Measurements from ENCODE around the gene ZSCAN31. TPM values are rescaled to one million over a fixed set of nuclear protein-coding genes. Genes with fewer than 3 reads are reported as not detected.

ZSCAN31 gene
- total and polyA plus RNA-seq, 9 of the 15 experiments (the other 6 are each of a cell fraction or from before 2014, with no cell fraction given), result 3.9 to 12.1 (median 7.0) TPM

- peak; percentile 45; the same call in 1 of the 2 replicates for TF ChIP-seq CHAMP1 (IDR thresholded peaks at IDR 0.05)
- TF ChIP-seq LEF1 (IDR thresholded peaks at IDR 0.05), result peak; percentile 48; the same call in 1 of the 2 replicates
- no peak for TF ChIP-seq ZNF133 (CRISPR knock-in tag; IDR thresholded peaks at IDR 0.05)
- no peak for TF ChIP-seq CTCFL (IDR thresholded peaks at IDR 0.05; ENCODE audit: borderline replicate concordance, insufficient read depth, low read depth, low read length, poor library complexity, severe bottlenecking)
- TF ChIP-seq, protein P1, sequence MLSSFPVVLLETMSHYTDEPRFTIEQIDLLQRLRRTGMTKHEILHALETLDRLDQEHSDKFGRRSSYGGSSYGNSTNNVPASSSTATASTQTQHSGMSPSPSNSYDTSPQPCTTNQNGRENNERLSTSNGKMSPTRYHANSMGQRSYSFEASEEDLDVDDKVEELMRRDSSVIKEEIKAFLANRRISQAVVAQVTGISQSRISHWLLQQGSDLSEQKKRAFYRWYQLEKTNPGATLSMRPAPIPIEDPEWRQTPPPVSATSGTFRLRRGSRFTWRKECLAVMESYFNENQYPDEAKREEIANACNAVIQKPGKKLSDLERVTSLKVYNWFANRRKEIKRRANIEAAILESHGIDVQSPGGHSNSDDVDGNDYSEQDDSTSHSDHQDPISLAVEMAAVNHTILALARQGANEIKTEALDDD (IDR thresholded peaks at IDR 0.05), result no peak
- TF ChIP-seq ZC3H4 (CRISPR knock-in tag; IDR thresholded peaks at IDR 0.05; ENCODE audit: borderline replicate concordance), result no peak
- peak; percentile 55; the same call in 1 of the 2 replicates for TF ChIP-seq EP400 (IDR thresholded peaks at IDR 0.05)
- TF ChIP-seq L3MBTL2 (IDR thresholded peaks at IDR 0.05), result no peak
- TF ChIP-seq FIP1L1 (IDR thresholded peaks at IDR 0.05; ENCODE audit: low read depth, low read length, poor library complexity, severe bottlenecking), result no peak
- no peak for TF ChIP-seq ZNF239 (CRISPR knock-in tag; IDR thresholded peaks at IDR 0.05)
- TF ChIP-seq RUNX1 (IDR thresholded peaks at IDR 0.05; ENCODE audit: low read depth), result no peak
- TF ChIP-seq SLC30A9 (CRISPR knock-in tag; IDR thresholded peaks at IDR 0.05), result no peak
- 0 out of 2 replicates have a peak, but pooled peaks have one; percentile 91 for TF ChIP-seq YBX1 (IDR thresholded peaks at IDR 0.05)
- no peak for TF ChIP-seq POLR2AphosphoS2 (IDR thresholded peaks at IDR 0.05; ENCODE audit: low read length)
- TF ChIP-seq TBP (optimal IDR thresholded peaks at IDR 0.05; ENCODE audit: low read depth, low read length), result no peak
- TF ChIP-seq SPI1 (IDR thresholded peaks at IDR 0.05; ENCODE audit: borderline replicate concordance, low read depth, low read length), result no peak
- peak in 1 of 2 experiments; percentile 82; a peak in 2 of 4 replicates for TF ChIP-seq BCLAF1 (IDR thresholded peaks at IDR 0.05; ENCODE audit: borderline replicate concordance in 1 of 2, control insufficient read depth in 1 of 2, low read depth in 2 of 2, low read length in 1 of 2)
- TF ChIP-seq MXD1 (CRISPR knock-in tag; IDR thresholded peaks at IDR 0.05; ENCODE audit: borderline replicate concordance, poor library complexity, severe bottlenecking), result no peak
Observed at GRCh38 chr6:28351493-28351925, 15.6 kb upstream of the ZSCAN31 start (continued).

Measured in K562 (cell line).